T-helper 9 cell (primary cell): ENCODE results near the gene KRT17.
"Not testable (repeated sequence)": the region's sequence is repeated elsewhere in the genome, so short reads cannot be mapped to it uniquely, and the experiment has no call there.

Experiments
- DNase-seq: peaks from one replicate; pipeline ENCODE4 v3.0.0-alpha.2; 2020

The KRT17 gene

GRCh38 chr17:41633556-41634199 is 9.3 kb upstream of the KRT17 start:
- DNase-seq, result no peak

- DNase-seq, result no peak
These were observed 8.2 kb upstream of the KRT17 start for GRCh38 chr17:41632482-41633105.

GRCh38 chr17:41631898-41632285 is 7.5 kb upstream of the KRT17 start:
- no peak for DNase-seq

DNA sequence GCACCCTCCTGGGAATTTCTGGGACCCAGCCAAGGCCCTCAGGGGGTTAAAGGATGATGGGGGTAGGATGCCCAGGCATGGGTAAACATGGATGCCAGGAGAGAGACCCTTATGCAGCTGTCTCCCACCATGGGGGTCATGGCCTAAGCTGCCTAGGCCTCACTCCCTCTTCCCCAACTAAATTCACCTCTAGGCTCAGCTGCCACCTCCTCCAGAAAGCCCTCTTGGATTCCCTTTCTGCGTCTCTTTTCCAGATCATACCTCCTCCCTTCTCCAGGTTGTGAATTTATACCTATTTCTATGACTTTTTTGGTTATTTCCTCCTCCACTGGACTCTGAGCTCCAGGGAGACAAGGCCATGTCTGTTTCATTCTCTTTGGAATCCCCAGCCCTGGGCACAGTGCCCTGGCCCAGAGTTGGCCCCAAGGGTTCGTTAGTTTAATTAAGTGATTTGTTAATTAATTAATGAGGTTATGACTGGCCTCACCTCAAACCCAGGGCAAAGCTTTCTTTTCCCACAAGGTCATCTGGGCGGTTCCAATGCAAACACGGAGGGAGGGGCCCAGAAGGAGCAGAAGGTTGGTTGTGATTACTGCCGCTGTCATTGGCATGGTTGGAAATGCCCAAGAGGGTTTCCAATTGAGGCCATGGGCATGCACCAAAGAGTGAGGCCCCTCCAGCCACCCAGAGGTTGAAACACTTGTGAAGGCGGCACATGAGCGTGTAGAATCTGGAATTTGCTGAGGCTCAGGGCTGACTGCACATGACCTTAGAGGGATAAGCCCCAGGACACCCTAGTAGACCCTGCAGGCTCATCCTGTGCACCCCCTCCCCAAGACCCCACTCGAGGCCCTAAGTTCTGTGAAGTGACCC is 6.9 kb upstream of the KRT17 start:
- no peak for DNase-seq

DNA sequence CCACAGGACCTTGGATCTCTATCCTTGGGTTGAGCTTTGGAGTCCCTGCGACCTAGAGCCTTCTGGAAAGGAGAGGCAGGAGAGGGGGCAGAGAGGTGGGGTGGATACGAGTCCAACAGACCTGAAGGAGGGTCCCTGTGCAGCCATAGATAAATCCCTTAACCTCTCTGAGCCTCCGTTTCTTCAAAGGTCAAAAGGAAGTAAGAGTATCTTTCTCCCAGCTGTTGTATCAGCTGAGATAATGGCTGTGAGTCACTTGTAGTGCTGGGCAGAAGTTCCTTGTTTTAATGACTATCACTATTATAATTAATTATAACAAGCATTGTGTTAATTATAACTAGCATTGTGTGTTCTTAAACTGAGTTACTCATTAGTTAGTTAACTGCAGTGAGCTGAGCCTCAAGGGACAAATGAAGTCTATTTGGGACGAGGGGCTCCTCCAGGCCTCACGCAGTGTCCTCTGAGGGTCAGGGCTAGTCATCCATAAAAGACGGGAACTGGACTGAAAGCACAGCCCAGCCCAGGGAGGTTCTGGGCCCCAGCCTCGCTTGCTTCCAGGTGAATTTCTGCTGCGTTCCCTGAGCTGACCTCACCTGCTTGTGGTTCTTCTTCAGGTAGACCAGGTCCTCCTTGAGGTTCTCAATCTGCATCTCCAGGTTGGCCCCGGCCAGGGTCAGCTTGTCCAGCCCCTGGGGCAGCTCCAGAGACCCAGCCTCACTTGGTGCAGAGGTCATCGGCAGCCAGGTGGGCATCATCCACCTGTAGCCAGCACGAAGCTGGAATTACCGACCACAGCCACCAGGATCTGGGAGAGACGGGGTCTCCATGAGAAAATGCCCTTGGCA is 5.7 kb upstream of the KRT17 start:
- no peak for DNase-seq

- no peak for DNase-seq
These were observed 4.9 kb upstream of the KRT17 start for GRCh38 chr17:41629316-41629715.

GRCh38 chr17:41628621-41629255 is 4.4 kb upstream of the KRT17 start:
- DNase-seq, result not testable (repeated sequence)

GRCh38 chr17:41628073-41628370 is 3.6 kb upstream of the KRT17 start:
- DNase-seq, result not testable (repeated sequence)

DNA sequence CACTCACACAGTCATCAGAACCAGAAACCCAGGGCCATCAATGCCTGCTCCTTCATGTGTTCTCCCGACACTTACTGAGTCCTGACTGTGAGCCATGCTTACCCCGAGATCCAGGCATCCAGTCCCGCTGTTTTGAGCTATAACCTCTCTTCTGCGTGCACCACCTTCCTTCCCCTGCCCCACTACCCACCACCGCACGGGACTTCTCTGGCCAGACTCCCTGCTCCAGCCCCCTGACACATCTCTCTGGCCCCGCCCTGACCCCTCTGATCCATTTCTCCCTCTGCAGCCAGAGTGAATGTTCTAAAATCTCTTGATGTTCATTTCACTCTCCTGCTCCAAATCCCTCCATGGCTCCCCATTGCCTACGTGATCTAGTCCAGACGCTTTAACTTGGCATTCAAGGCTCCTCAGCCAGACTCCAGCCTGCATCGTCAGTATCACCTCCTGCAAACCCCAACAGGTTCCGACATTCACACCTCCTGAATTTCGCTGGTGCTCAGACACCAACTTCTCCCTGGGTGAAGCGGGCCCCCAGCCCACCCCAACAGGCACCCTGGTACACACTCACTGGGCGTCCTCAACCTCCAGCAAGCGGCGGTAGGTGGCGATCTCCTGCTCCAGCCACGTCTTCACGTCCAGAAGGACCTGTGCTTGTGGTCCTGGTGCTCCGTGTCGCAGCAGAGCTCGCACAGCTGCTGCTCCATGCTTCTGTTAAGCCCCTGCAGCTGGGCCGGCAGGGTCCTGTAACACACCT is 3.1 kb upstream of the KRT17 start:
- DNase-seq, result no peak

GRCh38 chr17:41626914-41627295 is 2.5 kb upstream of the KRT17 start:
- not testable (repeated sequence) for DNase-seq

- DNase-seq, result not testable (repeated sequence)
These were observed 1.9 kb upstream of the KRT17 start for GRCh38 chr17:41626028-41626913.

GRCh38 chr17:41625602-41626001 is 1.2 kb upstream of the KRT17 start:
- DNase-seq, result no peak

DNA sequence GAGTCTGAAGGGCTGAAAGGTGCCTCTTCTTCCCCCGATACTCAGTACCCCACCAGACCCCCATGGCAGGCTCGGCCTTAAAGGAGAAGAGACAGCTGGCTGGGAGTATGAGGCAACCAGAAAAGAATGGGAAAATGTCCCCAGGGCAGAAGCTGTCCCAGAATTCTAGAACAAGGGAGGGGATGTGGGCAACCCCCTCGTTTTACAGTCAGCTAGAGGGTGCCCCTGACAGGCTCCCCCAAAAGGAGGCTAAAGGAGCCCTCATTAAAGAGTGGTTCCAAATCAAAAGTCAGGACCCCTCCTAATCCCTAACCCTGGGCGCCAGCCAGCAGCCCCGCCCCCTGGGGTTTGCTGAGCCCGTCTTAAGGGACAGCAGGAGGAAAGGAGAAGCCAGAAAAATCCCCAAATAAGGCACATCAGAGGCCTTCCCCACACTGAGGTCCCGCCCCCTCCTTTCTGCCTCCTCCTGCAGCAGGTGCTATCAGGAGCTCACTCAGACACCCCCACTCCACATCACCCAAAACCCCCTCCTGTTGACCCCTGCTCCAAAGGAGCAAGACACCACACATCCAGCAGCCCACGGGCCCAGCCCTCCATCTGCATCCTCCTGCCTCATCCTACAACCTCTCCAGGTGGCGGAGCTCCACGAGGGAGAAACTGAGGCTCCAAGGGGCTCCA is 1.1 kb downstream of the KRT17 start:
- DNase-seq, result not testable (repeated sequence)

DNA sequence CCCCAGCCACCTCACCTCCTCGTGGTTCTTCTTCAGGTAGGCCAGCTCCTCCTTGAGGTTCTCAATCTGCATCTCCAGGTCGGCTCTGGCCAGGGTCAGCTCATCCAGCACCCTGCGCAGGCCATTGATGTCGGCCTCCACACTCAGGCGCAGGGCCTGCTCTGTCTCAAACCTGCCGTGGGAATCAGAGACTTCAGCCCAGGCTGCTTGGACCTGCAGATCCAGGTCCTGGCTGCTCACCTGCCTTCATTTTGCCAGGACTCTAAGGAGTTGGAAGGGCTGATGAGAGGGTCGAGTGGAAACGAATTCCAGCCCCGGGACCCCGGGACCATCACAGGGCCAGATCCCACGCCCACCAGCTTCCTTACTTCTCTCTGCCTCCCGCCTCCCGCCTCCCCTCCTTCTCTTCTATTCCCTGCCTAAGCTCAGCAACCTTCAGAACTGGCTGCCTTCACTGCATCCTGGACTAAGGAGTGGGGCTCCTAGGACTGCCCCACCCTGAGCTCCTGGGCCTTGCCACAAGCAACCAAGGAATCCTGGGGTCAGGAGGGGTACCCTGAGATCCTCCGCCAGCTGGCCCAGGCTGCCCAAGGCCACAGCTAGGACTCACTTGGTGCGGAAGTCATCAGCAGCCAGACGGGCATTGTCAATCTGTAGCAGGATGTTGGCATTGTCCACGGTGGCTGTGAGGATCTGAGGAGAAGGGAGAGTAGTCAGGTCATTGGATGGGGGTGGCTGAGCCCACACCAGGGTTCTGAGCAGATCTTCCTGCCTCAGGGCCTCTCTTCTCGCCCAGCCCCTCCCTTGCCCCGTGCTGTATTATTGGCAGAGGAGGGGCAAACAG is 1.8 kb downstream of the KRT17 start:
- DNase-seq, result not testable (repeated sequence)

- no peak for DNase-seq
These were observed 2.5 kb downstream of the KRT17 start for GRCh38 chr17:41621916-41622315.

GRCh38 chr17:41621435-41621817 is 2.9 kb downstream of the KRT17 start:
- not testable (repeated sequence) for DNase-seq

- DNase-seq, result no peak
These were observed 3.6 kb downstream of the KRT17 start for GRCh38 chr17:41620583-41621434.

- not testable (repeated sequence) for DNase-seq
These were observed 4.3 kb downstream of the KRT17 start for GRCh38 chr17:41619927-41620582.
